ENCODE data around the gene MYO1B.

GRCh38 chr2:191428141-191428540 is 182.9 kb downstream of the MYO1B start:
- TF ChIP-seq, protein P1, sequence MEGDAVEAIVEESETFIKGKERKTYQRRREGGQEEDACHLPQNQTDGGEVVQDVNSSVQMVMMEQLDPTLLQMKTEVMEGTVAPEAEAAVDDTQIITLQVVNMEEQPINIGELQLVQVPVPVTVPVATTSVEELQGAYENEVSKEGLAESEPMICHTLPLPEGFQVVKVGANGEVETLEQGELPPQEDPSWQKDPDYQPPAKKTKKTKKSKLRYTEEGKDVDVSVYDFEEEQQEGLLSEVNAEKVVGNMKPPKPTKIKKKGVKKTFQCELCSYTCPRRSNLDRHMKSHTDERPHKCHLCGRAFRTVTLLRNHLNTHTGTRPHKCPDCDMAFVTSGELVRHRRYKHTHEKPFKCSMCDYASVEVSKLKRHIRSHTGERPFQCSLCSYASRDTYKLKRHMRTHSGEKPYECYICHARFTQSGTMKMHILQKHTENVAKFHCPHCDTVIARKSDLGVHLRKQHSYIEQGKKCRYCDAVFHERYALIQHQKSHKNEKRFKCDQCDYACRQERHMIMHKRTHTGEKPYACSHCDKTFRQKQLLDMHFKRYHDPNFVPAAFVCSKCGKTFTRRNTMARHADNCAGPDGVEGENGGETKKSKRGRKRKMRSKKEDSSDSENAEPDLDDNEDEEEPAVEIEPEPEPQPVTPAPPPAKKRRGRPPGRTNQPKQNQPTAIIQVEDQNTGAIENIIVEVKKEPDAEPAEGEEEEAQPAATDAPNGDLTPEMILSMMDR (IDR thresholded peaks at IDR 0.05; ENCODE audit: poor library complexity, severe bottlenecking): no peak
- TF ChIP-seq POLR2AphosphoS5 (IDR thresholded peaks at IDR 0.05): no peak
